Stimulated activated effector memory CD8-positive, alpha-beta T cell treated with anti-CD3 and anti-CD28 coated beads, Interleukin-12 subunit alpha, Interleukin-12 subunit beta, amount 100 ng/mL, for 72 hours (primary cell): Measurements from ENCODE around the gene BLTP3A.

ENCODE experiments used
- ATAC-seq: fragments of 150-1000 bp; cut with Tn5 transposase; 2 replicates; pipeline ENCODE4 v1.10.0; 2021
- DNase-seq, 2 donors: peaks; one replicate each; pipeline ENCODE4 v3.0.0; 2021 to 2022; ENCODE audit warnings: low spot score in 2 of 2
- H3K27ac Mint-ChIP-seq: one replicate; pipeline ENCODE4 v1.8.0; 2022; ENCODE audit warnings: mild to moderate bottlenecking, mixed read lengths
- H3K36me3 Mint-ChIP-seq: one replicate; pipeline ENCODE4 v1.8.0; 2022; ENCODE audit warnings: mild to moderate bottlenecking, mixed read lengths
- H3K4me1 Mint-ChIP-seq: one replicate; pipeline ENCODE4 v1.8.0; 2022; ENCODE audit warnings: mixed read lengths
- H3K4me3 Mint-ChIP-seq: one replicate; pipeline ENCODE4 v1.8.0; 2022; ENCODE audit warnings: mild to moderate bottlenecking, mixed read lengths
- H3K9me3 Mint-ChIP-seq: one replicate; pipeline ENCODE4 v1.8.0; 2022; ENCODE audit warnings: mixed read lengths

Gene BLTP3A

DNA sequence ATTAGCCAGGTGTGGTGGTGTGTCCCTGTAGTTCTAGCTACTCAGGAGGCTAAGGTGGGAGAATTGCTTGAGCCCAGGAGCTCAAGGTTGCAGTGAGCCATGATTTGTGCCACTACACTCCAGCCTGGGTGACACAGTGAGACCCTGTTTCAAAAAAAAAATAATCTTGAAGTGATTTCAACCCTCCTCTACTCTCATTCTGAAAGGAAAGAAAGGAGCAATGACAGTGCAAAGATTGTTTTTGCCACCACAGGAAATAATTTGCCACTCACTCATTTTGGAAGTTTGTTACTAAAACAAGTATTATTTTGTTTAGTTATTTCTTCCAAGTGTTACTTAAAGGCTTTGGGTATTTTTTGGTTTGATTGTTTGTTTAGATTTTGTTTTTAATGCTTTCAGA is 45.6 kb downstream of the BLTP3A start:
- Mint-ChIP-seq H3K27ac (peak overlapping the region; percentile 72), H3K4me1 (no peaks in the 10 kb centered on the region), H3K4me3 (no peak overlapping the region), H3K36me3 (peaks cover 43% of the 10 kb centered on the region), H3K9me3 (no peaks in the 10 kb centered on the region)
- ATAC-seq = peak; percentile 75
- DNase-seq = no peak

DNA sequence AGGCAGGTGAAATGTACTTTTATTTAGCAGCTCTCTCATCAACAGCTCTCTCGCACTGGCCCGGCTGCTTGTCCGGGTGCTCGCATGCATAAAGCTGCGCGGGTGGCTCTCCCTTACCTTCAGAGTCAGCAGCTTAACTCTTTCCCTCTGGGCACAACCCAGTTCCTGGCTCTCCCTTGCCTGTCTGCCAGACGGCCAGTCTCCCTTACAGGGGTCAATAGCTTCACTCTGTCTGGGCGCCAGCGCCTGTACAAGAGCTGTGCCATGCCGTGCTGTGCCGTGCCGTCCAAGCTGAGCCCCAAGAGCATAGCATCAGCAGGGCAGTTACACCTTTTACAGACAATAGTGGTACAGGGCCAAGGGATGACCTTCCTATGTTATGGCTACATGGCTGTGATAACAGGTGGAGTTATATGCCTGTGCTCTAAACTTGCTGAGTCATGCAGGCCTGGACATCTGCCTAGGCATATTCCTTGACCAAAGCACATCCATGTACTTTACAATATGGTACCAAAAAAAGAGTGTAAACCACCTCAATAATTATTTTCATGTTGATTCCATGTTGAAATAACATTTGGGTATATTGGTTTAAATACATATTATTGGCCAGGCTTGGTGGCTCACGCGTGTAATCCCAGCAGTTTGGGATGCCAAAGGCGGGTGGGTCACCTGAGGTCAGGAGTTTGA is 47.9 kb downstream of the BLTP3A start:
- Mint-ChIP-seq H3K9me3 (no peaks in the 10 kb centered on the region), H3K36me3 (peaks cover 27% of the 10 kb centered on the region), H3K4me3 (no peak overlapping the region), H3K4me1 (no peaks in the 10 kb centered on the region), H3K27ac (peak overlapping the region; percentile 60)
- no peak for DNase-seq
- ATAC-seq = no peak
